Right lobe of liver (tissue), 6 donors: ENCODE measurements around the gene TDRD3. TPM values are rescaled to one million over a fixed set of nuclear protein-coding genes. Genes with fewer than 3 reads are reported as not detected.
A peak's percentile ranks its signal among the peaks of the same experiment; 100 is the strongest.

ENCODE experiments used
- ATAC-seq, 4 donors: fragments of 200-7000 bp; cut with Tn5 transposase; one replicate each; pipeline ENCODE4 v1.9.1; 2020; ENCODE audit warnings: mild to moderate bottlenecking in 4 of 4, moderate library complexity in 4 of 4
- DNase-seq, 3 donors: peaks; one replicate each; pipeline ENCODE4 v3.0.0-alpha.2; 2020
- H3K27ac ChIP-seq, 3 donors: fragments of 200-600 bp; one replicate each; pipeline ENCODE4 v1.8.0; 2022
- H3K27me3 ChIP-seq, 2 donors: fragments of 200-600 bp; one replicate each; pipeline ENCODE4 v1.8.0; 2022
- H3K36me3 ChIP-seq, 4 donors: fragments of 200-600 bp; sonication (generic) in 1 of 4; one replicate each; pipeline versions ENCODE4 v1.5.1 to v1.8.0; 2017 to 2022; ENCODE audit warnings: control low read depth in 1 of 4
- H3K4me1 ChIP-seq, 4 donors: fragments of 200-600 bp; sonication (generic) in 1 of 4; one replicate each; pipeline versions ENCODE4 v1.5.1 to v1.8.0; 2017 to 2022; ENCODE audit warnings: control low read depth in 1 of 4
- H3K4me3 ChIP-seq, 3 donors: fragments of 200-600 bp; one replicate each; pipeline ENCODE4 v1.8.0; 2022
- H3K9me3 ChIP-seq, 4 donors: fragments of 200-600 bp; sonication (generic) in 1 of 4; one replicate each; pipeline versions ENCODE4 v1.5.1 to v1.8.0; 2017 to 2022; ENCODE audit warnings: control low read depth in 1 of 4
- CTCF ChIP-seq, 4 donors: fragments of 200-600 bp in 3 of 4; fragments of 450-650 bp in 1 of 4; IDR thresholded peaks; one replicate each; pipeline versions ENCODE4 v1.5.1 to v1.8.0; 2016 to 2022; ENCODE audit warnings: antibody characterized with exemption in 4 of 4, mild to moderate bottlenecking in 2 of 4
- POLR2A ChIP-seq: fragments of 450-650 bp; IDR thresholded peaks from one replicate; pipeline ENCODE4 v1.6.1; 2017; ENCODE audit warnings: antibody characterized with exemption, mild to moderate bottlenecking
- WGBS: methylation state at CpG from one replicate; pipeline ENCODE4 v1.1.6; 2018; ENCODE audit warnings: low coverage, low lambda C conversion rate; ENCODE audit not compliant: insufficient coverage; ENCODE audit errors: missing lambda C conversion rate; 5-methylcytosine and 5-hydroxymethylcytosine counted together
- intact Hi-C, 2 donors: fragments of 100-400 bp; cut with DNase I; formaldehyde crosslinking; loops; one replicate each; pipeline versions ENCODE4 v1.11.2 to v1.14.1; 2022
- long read RNA-seq: library from polyadenylated mRNA; unstranded; transcript quantifications from one replicate; pipeline ENCODE4 v2.0.0, GENCODE V29; 2019
- total RNA-seq, 6 experiments: library from RNA; depleted of rRNA in 2 of 6; stranded (reverse); fragments of >200 nt in 2 of 6; fragmentation: NEBNext Ultra II Directional in 3 of 6; extraction: Animal tissue kit (Norgen Biotek cat#: 25700) in 3 of 6; gene quantifications; one replicate each; pipeline versions ENCODE4 v1.1.0 to v1.2.4, GENCODE V29; 2016 to 2023
- donor health status: DM: no; HTN: yes; CAD: no.
- donor health status: DM: no; HTN: no; CAD: no.
- donor health status: DM: no; HTN: no; CAD: no.
- donor health status: DM: no; HTN: yes; CAD: no.
- donor health status: DM: no; HTN: yes; CAD: no.

Gene TDRD3
- total RNA-seq: 10 to 100 TPM in 5 of 6 experiments, 1 to 10 TPM in 1; 9.6 to 12.8 (median 11.4) TPM
- long read RNA-seq, partial matches to known transcripts: 2 of 3 reads
- long read RNA-seq, other reads (novel, unspliced or antisense): 1 of 3 reads

GRCh38 chr13:60396783-60397703 lies at the start of gene TDRD3:
TSS of gene TDRD3 (plus strand) at chr13:60397220. CDS start at chr13:60397365, 145 bp downstream.
- DNase-seq (peak; percentile 85 to 91 (median 90)), ATAC-seq (peak; percentile 79 to 86 (median 82))
- Histone ChIP-seq H3K27me3 (no peaks in the 10 kb centered on the region), H3K9me3 (no peaks in the 10 kb centered on the region), H3K27ac (peak within 1 kb of the TSS; percentile 92 to 93 (median 92)), H3K4me3 (peak within 1 kb of the TSS; percentile 67 to 81 (median 72)), H3K36me3 (no peaks in the 10 kb centered on the region), H3K4me1 (peaks cover 0 to 9% (median 4%) of the 10 kb centered on the region in 4 donors)
- 0% methylated on average over 18 of the region's 84 CpGs for WGBS
- TF ChIP-seq CTCF (IDR thresholded peaks at IDR 0.05) (peak; percentile 76 to 79 (median 78)), POLR2A (peak; percentile 46)
- intact Hi-C loops: no loop called here

GRCh38 chr13:60347690-60348089 lies 49.3 kb upstream of the TDRD3 start:
- no peaks in the 10 kb centered on the region for H3K27me3 ChIP-seq
- 56% methylated on average over 2 of the region's 2 CpGs for WGBS
- TF ChIP-seq POLR2A: no peak
- TF ChIP-seq CTCF (IDR thresholded peaks at IDR 0.05): no peak
- no peak for ATAC-seq
- intact Hi-C loops: no loop called here
- no peak for DNase-seq
- H3K4me1 ChIP-seq: no peaks in the 10 kb centered on the region
- H3K27ac ChIP-seq: no peak overlapping the region
- no peaks in the 10 kb centered on the region for H3K9me3 ChIP-seq
- H3K4me3 ChIP-seq: no peak overlapping the region
- H3K36me3 ChIP-seq: no peaks in the 10 kb centered on the region

GRCh38 chr13:60348097-60348496 lies 48.9 kb upstream of the TDRD3 start:
- Histone ChIP-seq H3K27ac (no peak overlapping the region), H3K36me3 (no peaks in the 10 kb centered on the region), H3K9me3 (no peaks in the 10 kb centered on the region), H3K4me1 (no peaks in the 10 kb centered on the region), H3K27me3 (no peaks in the 10 kb centered on the region), H3K4me3 (no peak overlapping the region)
- intact Hi-C loops: no loop called here
- 46% methylated on average over 3 of the region's 3 CpGs for WGBS
- DNase-seq (no peak), ATAC-seq (no peak)
- no peak for TF ChIP-seq POLR2A
- no peak for TF ChIP-seq CTCF (IDR thresholded peaks at IDR 0.05)

- Histone ChIP-seq H3K4me3 (no peak overlapping the region), H3K36me3 (no peaks in the 10 kb centered on the region), H3K4me1 (no peaks in the 10 kb centered on the region), H3K27ac (no peak overlapping the region), H3K9me3 (no peaks in the 10 kb centered on the region), H3K27me3 (no peaks in the 10 kb centered on the region)
- WGBS: 46% methylated on average over 2 of the region's 2 CpGs
- TF ChIP-seq POLR2A (no peak), CTCF (IDR thresholded peaks at IDR 0.05) (no peak)
- intact Hi-C loops: no loop called here
- ATAC-seq (no peak), DNase-seq (no peak)
These were observed 45.7 kb upstream of the TDRD3 start for GRCh38 chr13:60351326-60351725.
